ENCODE data around the gene CEP170B. TPM values are rescaled to one million over a fixed set of nuclear protein-coding genes. Genes with fewer than 3 reads are reported as not detected.
"Not testable (repeated sequence)": the region's sequence is repeated elsewhere in the genome, so short reads cannot be mapped to it uniquely, and the experiment has no call there.

Gene CEP170B
- total RNA-seq, 1 experiment from 2014 or later = 9.5 TPM

DNA sequence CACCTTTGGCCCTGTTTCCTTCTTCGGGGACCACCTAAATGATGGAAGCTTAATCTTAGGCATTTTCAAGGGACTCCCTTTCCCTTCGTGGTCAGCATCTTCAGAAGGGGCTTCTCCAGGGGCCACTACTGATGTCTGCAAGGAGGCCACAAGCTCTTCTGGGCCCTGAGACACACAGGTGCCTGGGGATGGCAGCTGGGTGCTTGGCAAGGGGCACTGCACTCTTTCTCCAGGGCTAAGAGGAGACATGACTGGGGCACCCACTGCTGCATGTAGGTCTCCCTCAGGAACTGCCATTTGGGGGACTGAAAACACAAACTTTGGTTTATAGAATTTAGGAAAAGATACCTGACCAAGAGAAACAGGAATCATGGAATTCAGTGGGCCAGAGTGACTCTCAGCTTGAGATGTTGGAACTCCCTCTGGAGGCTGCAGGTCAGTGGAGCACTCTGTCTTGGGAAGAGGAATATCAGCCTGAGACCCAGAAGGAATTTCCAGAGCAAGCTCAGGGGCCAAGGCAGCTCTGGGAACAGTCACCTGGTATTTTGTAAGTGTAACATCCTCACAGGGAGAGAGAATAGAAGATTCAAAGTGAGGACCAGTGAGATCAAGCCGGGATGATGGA lies 75.6 kb downstream of the CEP170B start:
- no peak for DNase-seq (ENCODE audit: extremely low read depth, low read depth)

DNA sequence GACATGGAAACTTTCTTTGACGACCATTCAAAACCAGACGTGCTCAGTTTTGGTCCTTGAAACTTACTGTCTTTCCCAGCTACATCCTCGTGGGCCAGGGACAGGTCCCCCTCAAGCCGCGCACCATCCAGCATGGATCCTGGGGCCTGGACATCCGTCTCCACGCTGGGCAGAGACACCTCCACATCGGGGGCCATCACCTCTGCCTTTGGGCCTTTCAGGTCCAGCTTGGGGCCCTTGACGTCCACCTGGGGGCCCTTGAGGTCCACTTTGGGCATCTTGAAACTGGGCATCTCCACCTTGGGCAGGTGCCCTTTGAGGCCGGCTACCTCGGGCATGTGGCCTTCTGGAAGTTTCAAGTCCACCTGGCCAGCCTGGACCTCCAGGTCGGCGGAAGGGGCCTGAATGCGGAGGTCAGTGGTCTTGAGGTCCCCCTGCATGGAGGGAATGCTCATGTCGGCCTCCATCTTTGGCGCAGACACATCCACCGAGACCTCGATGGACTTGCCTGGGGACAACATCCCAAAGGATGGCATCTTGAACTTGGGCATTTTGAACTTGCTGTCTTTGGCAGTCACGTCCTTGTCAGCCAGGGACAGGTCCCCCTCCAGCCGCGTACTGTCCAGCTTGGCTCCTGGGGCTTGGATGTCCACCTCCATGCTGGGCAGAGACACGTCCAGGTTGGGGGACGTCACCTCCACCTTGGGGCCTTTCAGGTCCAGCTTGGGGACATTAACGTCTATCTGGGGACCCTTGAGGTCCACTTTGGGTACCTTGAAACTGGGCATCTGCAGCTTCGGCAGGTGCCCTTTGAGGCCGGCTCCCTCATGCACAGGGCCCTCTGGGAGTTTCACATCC lies 76.7 kb downstream of the CEP170B start:
- DNase-seq (ENCODE audit: extremely low read depth, low read depth) = no peak

DNA sequence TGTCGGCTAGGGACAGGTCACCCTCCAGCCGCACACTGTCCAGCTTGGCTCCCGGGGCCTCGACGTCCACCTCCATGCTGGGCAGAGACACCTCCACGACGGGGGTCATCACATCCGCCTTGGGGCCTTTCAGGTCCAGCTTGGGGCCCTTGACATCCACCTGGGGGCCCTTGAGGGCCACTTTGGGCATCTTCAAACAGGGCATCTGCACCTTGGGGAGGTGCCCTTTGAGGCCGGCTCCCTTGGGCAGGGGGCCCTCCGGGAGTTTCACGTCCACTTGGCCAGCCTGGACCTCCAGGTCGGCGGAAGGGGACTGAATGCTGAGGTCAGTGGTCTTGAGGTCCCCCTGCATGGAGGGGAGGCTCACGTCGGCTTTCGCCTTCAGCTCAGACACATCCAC lies 77.5 kb downstream of the CEP170B start:
- DNase-seq (ENCODE audit: extremely low read depth, low read depth) = no peak

DNA sequence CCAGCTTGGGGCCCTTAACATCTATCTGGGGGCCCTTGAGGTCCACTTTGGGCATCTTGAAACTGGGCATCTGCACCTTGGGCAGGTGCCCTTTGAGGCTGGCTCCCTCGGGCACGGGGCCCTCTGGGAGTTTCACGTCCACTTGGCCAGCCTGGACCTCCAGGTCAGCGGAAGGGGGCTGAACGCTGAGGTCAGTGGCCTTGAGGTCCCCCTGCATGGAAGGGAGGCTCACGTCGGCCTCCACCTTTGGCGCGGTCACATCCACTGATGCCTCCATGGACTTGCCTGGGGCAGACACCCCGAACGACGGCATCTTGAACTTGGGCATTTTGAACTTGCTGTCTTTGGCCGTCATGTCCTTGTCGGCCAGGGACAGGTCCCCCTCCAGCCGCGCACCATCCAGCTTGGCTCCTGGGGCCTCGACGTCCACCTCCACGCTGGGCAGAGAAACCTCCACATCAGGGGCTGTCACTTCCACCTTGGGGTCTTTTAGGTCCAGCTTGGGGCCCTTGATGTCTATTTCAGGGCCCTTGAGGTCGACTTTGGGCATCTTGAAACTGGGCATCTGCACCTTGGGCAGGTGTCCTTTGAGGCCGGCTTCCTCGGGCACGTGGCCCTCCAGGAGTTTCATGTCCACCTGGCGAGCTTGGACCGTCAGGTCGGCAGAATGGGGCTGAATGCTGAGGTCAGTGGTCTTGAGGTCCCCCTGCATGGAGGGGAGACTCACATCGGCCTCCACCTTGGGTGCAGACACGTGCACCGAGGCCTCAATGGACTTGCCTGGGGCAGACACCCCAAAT lies 78.3 kb downstream of the CEP170B start:
- DNase-seq (ENCODE audit: extremely low read depth, low read depth) = not testable (repeated sequence)

DNA sequence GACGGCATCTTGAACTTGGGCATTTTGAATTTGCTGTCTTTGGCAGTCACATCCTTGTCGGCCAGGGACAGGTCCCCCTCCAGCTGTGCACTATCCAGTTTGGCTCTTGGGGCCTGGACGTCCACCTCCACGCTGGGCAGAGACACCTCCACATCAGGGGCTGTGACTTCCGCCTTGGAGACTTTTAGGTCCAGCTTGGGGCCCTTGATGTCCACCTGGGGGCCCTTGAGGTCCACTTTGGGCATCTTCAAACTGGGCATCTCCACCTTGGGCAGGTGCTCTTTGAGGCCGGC lies 78.9 kb downstream of the CEP170B start:
- DNase-seq (ENCODE audit: extremely low read depth, low read depth) = not testable (repeated sequence)

DNA sequence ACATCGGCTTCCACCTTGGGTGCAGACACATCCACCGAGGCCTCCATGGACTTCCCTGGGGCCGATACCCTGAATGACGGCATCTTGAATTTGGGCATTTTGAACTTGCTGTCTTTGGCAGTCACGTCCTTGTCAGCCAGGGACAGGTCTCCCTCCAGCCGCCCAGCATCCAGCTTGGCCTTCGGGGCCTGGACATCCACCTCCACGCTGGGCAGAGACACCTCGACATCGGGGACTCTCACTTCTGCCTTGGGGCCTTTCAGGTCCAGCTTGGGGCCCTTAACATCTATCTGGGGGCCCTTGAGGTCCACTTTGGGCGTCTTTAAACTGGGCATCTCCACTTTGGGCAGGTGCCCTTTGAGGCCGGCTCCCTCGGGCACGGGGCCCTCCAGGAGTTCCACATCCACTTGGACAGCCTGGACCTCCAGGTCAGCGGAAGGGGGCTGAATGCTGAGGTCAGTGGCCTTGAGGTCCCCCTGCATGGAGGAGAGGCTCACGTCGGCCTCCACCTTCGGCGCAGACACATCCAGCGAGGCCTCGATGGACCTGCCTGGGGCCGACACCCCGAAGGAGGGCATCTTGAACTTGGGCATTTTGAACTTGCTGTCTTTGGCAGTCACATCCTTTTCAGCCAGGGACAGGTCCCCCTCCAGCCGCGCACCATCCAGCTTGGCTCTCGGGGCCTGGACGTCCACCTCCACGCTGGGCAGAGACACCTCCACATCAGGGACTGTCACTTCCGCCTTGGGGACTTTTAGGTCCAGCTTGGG lies 79.6 kb downstream of the CEP170B start:
- DNase-seq (ENCODE audit: extremely low read depth, low read depth) = not testable (repeated sequence)

DNA sequence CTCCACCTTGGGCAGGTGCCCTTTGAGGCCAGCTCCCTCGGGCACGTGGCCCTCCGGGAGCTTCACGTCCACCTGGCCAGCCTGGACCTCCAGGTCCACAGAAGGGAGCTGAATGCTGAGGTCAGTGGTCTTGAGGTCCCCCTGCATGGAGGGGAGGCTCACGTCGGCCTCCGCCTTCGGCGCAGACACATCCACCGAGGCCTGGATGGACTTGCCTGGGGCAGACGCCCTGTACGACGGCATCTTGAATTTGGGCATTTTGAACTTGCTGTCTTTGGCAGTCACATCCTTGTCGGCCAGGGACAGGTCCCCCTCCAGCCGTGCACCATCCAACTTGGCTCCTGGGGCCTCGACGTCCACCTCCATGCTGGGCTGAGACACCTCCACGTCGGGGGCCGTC lies 80.2 kb downstream of the CEP170B start:
- not testable (repeated sequence) for DNase-seq (ENCODE audit: extremely low read depth, low read depth)

Other genes with a start within 250 kb of the CEP170B start
- gene INF2, start 175.7 kb upstream of the CEP170B start, total RNA-seq (2014; rRNA removed; shearing (Covaris generic)) = 58.0 and 61.3 TPM in 2 replicates
- 13.0 and 19.8 TPM in 2 replicates for gene ADSS1, start 141.0 kb upstream of the CEP170B start, total RNA-seq (2014; rRNA removed; shearing (Covaris generic))
- gene SIVA1, start 112.1 kb upstream of the CEP170B start, total RNA-seq (2014; rRNA removed; shearing (Covaris generic)) = 70.0 and 94.5 TPM in 2 replicates
- 73.1 and 83.9 TPM in 2 replicates for gene AKT1, start 69.5 kb upstream of the CEP170B start, total RNA-seq (2014; rRNA removed; shearing (Covaris generic))
- gene ZBTB42, start 64.2 kb upstream of the CEP170B start, total RNA-seq (2014; rRNA removed; shearing (Covaris generic)) = 3.1 and 3.5 TPM in 2 replicates
- not detected in 2 replicates for gene PLD4, start 59.6 kb downstream of the CEP170B start, total RNA-seq (2014; rRNA removed; shearing (Covaris generic))
- gene AHNAK2, start 113.1 kb downstream of the CEP170B start, total RNA-seq (2014; rRNA removed; shearing (Covaris generic)) = 35.9 and 38.2 TPM in 2 replicates
- gene CLBA1, start 120.5 kb downstream of the CEP170B start, total RNA-seq (2014; rRNA removed; shearing (Covaris generic)) = 9.1 and 11.8 TPM in 2 replicates
- gene CDCA4, start 155.8 kb downstream of the CEP170B start, total RNA-seq (2014; rRNA removed; shearing (Covaris generic)) = 56.1 and 64.5 TPM in 2 replicates
- gene GPR132, start 200.2 kb downstream of the CEP170B start, total RNA-seq (2014; rRNA removed; shearing (Covaris generic)) = 0.78 TPM in 1 of 2 replicates, not detected in the other

All from NCI-H460 (cell line).